K562 (cell line): Measurements from ENCODE around the gene ATAD3C. TPM values are rescaled to one million over a fixed set of nuclear protein-coding genes. Genes with fewer than 3 reads are reported as not detected.
A peak's percentile ranks its signal among the peaks of the same experiment; 100 is the strongest.

Source experiments
- ARID4B ChIP-seq: sonication (generic); formaldehyde crosslinking; IDR thresholded peaks from 2 replicates; pipeline ENCODE4 v1.8.0; 2022; ENCODE audit warnings: mild to moderate bottlenecking, missing genetic modification reagents
- ATF2 ChIP-seq: sonication (generic); formaldehyde crosslinking; IDR thresholded peaks from 2 replicates; pipeline ENCODE4 v1.8.1; 2022; ENCODE audit warnings: missing genetic modification reagents
- CBX1 ChIP-seq: sonication (generic); IDR thresholded peaks from 2 replicates; pipeline ENCODE4 v1.6.1; 2016; ENCODE audit warnings: antibody characterized with exemption, low read depth, mild to moderate bottlenecking
- FOXJ3 ChIP-seq: sonication (generic); formaldehyde crosslinking; IDR thresholded peaks from 2 replicates; pipeline ENCODE4 v1.4.0; 2020; ENCODE audit warnings: mild to moderate bottlenecking, missing genetic modification reagents
- FOXK1 ChIP-seq: sonication (generic); formaldehyde crosslinking; IDR thresholded peaks from 2 replicates; pipeline ENCODE4 v1.8.0; 2022; ENCODE audit warnings: missing genetic modification reagents, mild to moderate bottlenecking, borderline replicate concordance
- GABPB1 ChIP-seq: sonication (generic); formaldehyde crosslinking; IDR thresholded peaks from 2 replicates; pipeline ENCODE4 v1.8.0; 2022; ENCODE audit warnings: mild to moderate bottlenecking, missing genetic modification reagents
- GTF2E2 ChIP-seq: fragments of 200-800 bp; sonication (Bioruptor generic); IDR thresholded peaks from 2 replicates; pipeline ENCODE4 v1.6.1; 2016; ENCODE audit warnings: missing genetic modification characterization, missing compliant biosample characterization
- GTF2F1 ChIP-seq: IDR thresholded peaks from 2 replicates; pipeline ENCODE4 v1.6.1; 2011; ENCODE audit warnings: low read depth, low read length, improper control_type of control experiment
- HDAC2 ChIP-seq: fragments of 450-650 bp; IDR thresholded peaks from 2 replicates; pipeline ENCODE4 v1.6.1; 2016; ENCODE audit warnings: mild to moderate bottlenecking
- HSF4 ChIP-seq: fragments of 250-450 bp; sonication (Bioruptor Pico); IDR thresholded peaks from 2 replicates; pipeline ENCODE4 v2.1.2; 2022; ENCODE audit warnings: mild to moderate bottlenecking, moderate library complexity, borderline replicate concordance
- MAFK ChIP-seq: IDR thresholded peaks from 2 replicates; pipeline ENCODE4 v1.6.1; 2011; ENCODE audit warnings: low read length, improper control_type of control experiment
- NCOA1 ChIP-seq: fragments of 450-650 bp; IDR thresholded peaks from 2 replicates; pipeline ENCODE4 v1.6.1; 2016; ENCODE audit warnings: low read depth
- NR1H2 ChIP-seq: sonication (generic); formaldehyde crosslinking; IDR thresholded peaks from 2 replicates; pipeline ENCODE4 v1.4.0; 2020; ENCODE audit warnings: mild to moderate bottlenecking, missing genetic modification reagents
- POLR2A ChIP-seq: fragments of 450-650 bp; conservative IDR thresholded peaks from 2 replicates; pipeline ENCODE4 v1.6.1; 2016
- POLR3A ChIP-seq: IDR thresholded peaks from 2 replicates; pipeline ENCODE4 v1.6.1; 2011; ENCODE audit warnings: borderline replicate concordance, mild to moderate bottlenecking, moderate library complexity; ENCODE audit not compliant: insufficient read length, insufficient read depth; ENCODE audit errors: extremely low read depth
- SIN3A ChIP-seq, 2 experiments: fragments of 150-350 bp in 1 of 2; IDR thresholded peaks; 2 replicates each; pipeline ENCODE4 v1.6.1; 2011 to 2016; ENCODE audit warnings: borderline replicate concordance in 2 of 2, low read depth in 2 of 2, low read length in 2 of 2, mild to moderate bottlenecking in 2 of 2, moderate library complexity in 2 of 2; ENCODE audit not compliant: control insufficient read depth in 1 of 2
- SNRNP70 ChIP-seq: fragments of 200-400 bp; formaldehyde crosslinking; optimal IDR thresholded peaks from 2 replicates; pipeline ENCODE3; 2017; ENCODE audit warnings: low read depth, low read length
- ZBTB33 ChIP-seq: sonication (generic); formaldehyde crosslinking; IDR thresholded peaks from 2 replicates; pipeline ENCODE4 v1.8.1; 2023; ENCODE audit warnings: mild to moderate bottlenecking, missing genetic modification reagents
- ZNF140 ChIP-seq: fragments of 250-450 bp; sonication (Bioruptor Pico); IDR thresholded peaks from 2 replicates; pipeline ENCODE4 v1.8.0; 2021; ENCODE audit warnings: moderate library complexity, mild to moderate bottlenecking, inconsistent platforms
- ZZZ3 ChIP-seq: fragments of 450-650 bp; IDR thresholded peaks from 2 replicates; pipeline ENCODE4 v1.6.1; 2016; ENCODE audit warnings: antibody characterized with exemption, mild to moderate bottlenecking, moderate library complexity
- polyA plus RNA-seq, 8 experiments: library from polyadenylated mRNA; depleted of rRNA in 4 of 8; stranded (reverse) in 5 of 8; unstranded in 3 of 8; fragments of >200 nt; fragmentation: Nextera tagmentation in 2 of 8; fragmentation: Illumina TruSeq in 1 of 8; extraction: Ambion mirVana in 2 of 8; extraction: Trizol in 1 of 8; gene quantifications; 2 replicates each; pipeline versions ENCODE4 v1.2.1 to v1.2.3, GENCODE V29; 2011 to 2014; ENCODE audit warnings: inconsistent platforms in 1 of 8, missing spikeins in 1 of 8
- total RNA-seq, 7 experiments: library from RNA; depleted of rRNA in 6 of 7; stranded (reverse); fragments of >200 nt in 6 of 7; fragmentation: Illumina TruSeq in 2 of 7; extraction: Trizol in 2 of 7; gene quantifications; 2 replicates each; pipeline versions ENCODE4 v1.2.1 to v1.2.3, GENCODE V29; 2011 to 2021; ENCODE audit warnings: low replicate concordance in 1 of 7

Gene ATAD3C
- total and polyA plus RNA-seq, 9 of the 15 experiments (the other 6 are each of a cell fraction or from before 2014, with no cell fraction given) = 0.03 to 0.18 TPM; not detected in 7

- peak; percentile 79 for TF ChIP-seq POLR2A
- TF ChIP-seq ZZZ3 = no peak
- peak; percentile 90 for TF ChIP-seq ARID4B (CRISPR knock-in tag)
- TF ChIP-seq NCOA1 = no peak
- no peak for TF ChIP-seq ZNF140 (CRISPR knock-in tag)
- TF ChIP-seq POLR3A = no peak
- peak; percentile 87 for TF ChIP-seq SNRNP70
- no peak for TF ChIP-seq ATF2 (CRISPR knock-in tag)
- no peak; the same call in 1 of the 2 replicates for TF ChIP-seq HDAC2
- 0 out of 2 replicates have a peak, but pooled peaks have one; percentile 37 for TF ChIP-seq GTF2E2
- TF ChIP-seq ZBTB33 (CRISPR knock-in tag) = no peak
- TF ChIP-seq SIN3A (IDR thresholded peaks at IDR 0.05; ENCODE audit: borderline replicate concordance in 2 of 2, control insufficient read depth in 1 of 2, low read depth in 2 of 2, low read length in 2 of 2) = no peak
- TF ChIP-seq GTF2F1 = no peak
- TF ChIP-seq HSF4 (CRISPR knock-in tag) = no peak
- TF ChIP-seq CBX1 = no peak
- no peak for TF ChIP-seq MAFK
- TF ChIP-seq GABPB1 (CRISPR knock-in tag) = no peak
- TF ChIP-seq FOXJ3 (CRISPR knock-in tag) = no peak
- TF ChIP-seq FOXK1 (CRISPR knock-in tag) = no peak
- TF ChIP-seq NR1H2 (CRISPR knock-in tag) = no peak
These were observed 49.5 kb upstream of the ATAD3C start (continued) for GRCh38 chr1:1399872-1400575.
